Stimulated activated CD8-positive, alpha-beta memory T cell treated with anti-CD3 and anti-CD28 coated beads, Interleukin-4, amount 100 ng/mL, for 1 hour (primary cell): Measurements from ENCODE around the gene OAS3.

Experiments
- DNase-seq, 2 donors: peaks; one replicate each; pipeline ENCODE4 v3.0.0-alpha.2; 2020; ENCODE audit warnings: low read depth in 2 of 2, low spot score in 1 of 2

Gene OAS3

DNA sequence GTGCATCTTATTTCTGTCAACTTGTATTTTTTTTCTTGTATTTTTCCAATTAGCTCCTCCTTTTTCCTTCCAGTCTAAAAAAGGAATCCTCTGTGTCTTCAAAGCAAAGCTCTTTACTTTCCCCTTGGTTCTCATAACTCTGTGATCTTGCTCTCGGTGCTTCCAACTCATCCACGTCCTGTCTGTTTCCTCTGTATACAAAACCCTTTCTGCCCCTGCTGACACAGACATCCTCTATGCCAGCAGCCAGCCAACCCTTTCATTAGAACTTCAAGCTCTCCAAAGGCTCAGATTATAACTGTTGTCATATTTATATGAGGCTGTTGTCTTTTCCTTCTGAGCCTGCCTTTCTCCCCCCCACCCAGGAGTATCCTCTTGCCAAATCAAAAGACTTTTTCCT, 72.4 kb downstream of the OAS3 start:
- DNase-seq: no peak

DNA sequence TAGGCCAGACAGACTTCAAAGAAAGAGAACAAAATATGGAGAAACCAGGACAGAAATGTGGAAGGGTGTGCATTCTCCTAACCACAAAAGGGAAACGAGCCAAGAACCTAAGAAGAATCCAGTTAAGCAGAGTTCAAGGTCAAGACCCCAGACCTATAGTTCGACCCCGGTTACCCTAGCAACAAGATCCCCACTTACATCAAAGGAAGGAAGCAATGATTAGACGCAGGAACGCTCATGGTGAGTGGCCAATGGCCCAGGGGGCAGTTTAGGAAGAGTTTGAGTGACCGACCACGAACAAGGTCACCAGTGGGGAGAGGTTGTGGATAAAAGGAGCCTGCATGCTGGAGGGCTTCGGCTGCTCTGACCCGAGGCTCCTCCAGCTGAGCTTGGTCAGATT, 76.3 kb downstream of the OAS3 start:
- DNase-seq: no peak

DNA sequence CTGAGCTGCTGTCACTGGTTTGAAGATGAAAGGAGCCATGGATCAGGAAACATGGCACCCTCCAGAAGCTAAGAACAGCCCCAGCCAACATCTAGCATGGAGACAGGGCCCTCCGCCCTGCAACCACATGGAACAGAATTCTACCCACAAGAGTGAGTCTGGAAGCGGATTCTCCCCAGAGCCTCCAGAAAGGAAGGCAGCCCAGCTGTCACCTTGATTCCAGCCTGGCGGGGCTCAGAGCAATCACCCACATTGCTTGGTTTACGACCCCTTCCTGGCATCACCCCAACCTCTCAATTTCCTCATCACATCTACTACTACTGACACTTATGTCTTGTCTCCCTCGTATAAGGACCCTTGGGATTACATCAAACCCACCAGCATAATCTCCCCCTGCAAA, 78.5 kb downstream of the OAS3 start:
- DNase-seq: no peak

DNA sequence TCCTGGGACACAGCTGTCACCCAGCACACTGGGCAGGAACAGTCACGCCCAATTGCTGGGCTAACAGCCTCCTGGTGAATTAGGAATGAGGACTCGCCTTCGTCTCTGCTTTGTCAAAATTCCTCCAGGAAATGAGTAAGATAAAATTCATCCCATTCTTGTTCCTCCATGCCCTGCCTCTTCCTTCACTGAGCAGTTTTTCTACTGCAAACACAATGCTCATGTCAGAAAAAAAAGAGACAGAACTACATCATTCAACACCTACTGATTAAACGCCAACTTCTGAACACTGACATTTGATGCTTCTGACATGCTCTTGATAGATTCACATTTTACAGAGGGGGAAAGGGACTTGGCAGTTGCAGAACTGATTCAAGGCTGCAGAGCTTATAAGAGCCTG, 80.8 kb downstream of the OAS3 start:
- no peak for DNase-seq

DNA sequence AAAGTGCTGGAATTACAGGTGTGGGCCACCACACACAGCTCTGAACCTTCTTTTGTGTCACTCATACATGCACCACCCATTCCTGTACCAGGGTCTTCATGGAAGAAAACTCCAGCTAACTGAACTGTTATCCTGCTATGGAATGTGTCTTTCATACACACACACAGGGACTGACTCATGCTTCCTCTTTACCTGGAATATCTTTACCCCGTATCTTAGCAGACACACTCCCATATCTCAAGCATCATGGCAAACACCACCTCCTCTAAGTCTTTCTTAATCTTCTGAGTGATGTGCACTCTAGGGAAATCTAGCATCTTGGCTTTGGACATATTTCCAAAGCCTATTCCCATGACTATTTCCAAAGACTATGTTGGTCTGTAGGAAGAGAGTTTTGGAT, 83.2 kb downstream of the OAS3 start:
- no peak for DNase-seq
